Tibial nerve (tissue), 4 donors: ENCODE measurements around the gene CREBRF.

Experiments used
- CTCF ChIP-seq, 5 experiments: fragments of 200-600 bp in 3 of 5; fragments of 450-650 bp in 2 of 5; sonication (generic) in 3 of 5; IDR thresholded peaks; one replicate each; pipeline ENCODE4 v1.5.1; 2016 to 2019; ENCODE audit warnings: antibody characterized with exemption in 5 of 5, mild to moderate bottlenecking in 3 of 5, moderate library complexity in 2 of 5
- EP300 ChIP-seq, 2 donors: sonication (generic); formaldehyde crosslinking; IDR thresholded peaks; one replicate each; pipeline ENCODE4 v1.6.1; 2017; ENCODE audit warnings: antibody characterized with exemption in 2 of 2, mild to moderate bottlenecking in 1 of 2
- POLR2A ChIP-seq, 2 donors: fragments of 450-650 bp; IDR thresholded peaks; one replicate each; pipeline ENCODE4 v1.6.1; 2017; ENCODE audit warnings: antibody characterized with exemption in 2 of 2, mild to moderate bottlenecking in 2 of 2, moderate library complexity in 2 of 2

GRCh38 chr5:173018358-173018757 is 37.8 kb upstream of the CREBRF start:
- TF ChIP-seq EP300 (IDR thresholded peaks at IDR 0.05) (peak in 1 of 2 donors; percentile 44), CTCF (IDR thresholded peaks at IDR 0.05) (no peak), POLR2A (IDR thresholded peaks at IDR 0.05) (no peak)
